Mucosa of gallbladder (tissue), 1 donor: ENCODE data around the gene NELFB. TPM values are rescaled to one million over a fixed set of nuclear protein-coding genes. Genes with fewer than 3 reads are reported as not detected.

Experiments
- DNase-seq: peaks from one replicate; pipeline ENCODE4 v3.0.0-alpha.2; 2020; ENCODE audit warnings: low spot score
- total RNA-seq: library from RNA; stranded (reverse); gene quantifications from one replicate; pipeline ENCODE4 v1.2.1, GENCODE V29; 2021
- donor health status: DM: no; HTN: no; CAD: no.

The NELFB gene
- total RNA-seq = 61.2 TPM

- DNase-seq = peak; percentile 93
Observed at GRCh38 chr9:137254624-137255447, at the start of gene NELFB. Gene NELFB (plus strand): TSS chr9:137255327.

- DNase-seq = no peak
Observed at GRCh38 chr9:137206602-137207001, 48.5 kb upstream of the NELFB start.

- no peak for DNase-seq
Observed at GRCh38 chr9:137211532-137211931, 43.6 kb upstream of the NELFB start.

- DNase-seq = no peak
Observed at GRCh38 chr9:137212520-137212919, 42.6 kb upstream of the NELFB start.

- DNase-seq = no peak
Observed at GRCh38 chr9:137213160-137214060, 41.7 kb upstream of the NELFB start.

GRCh38 chr9:137214620-137215019 lies 40.5 kb upstream of the NELFB start:
- DNase-seq = no peak

- DNase-seq = no peak
Observed at GRCh38 chr9:137215196-137215986, 39.7 kb upstream of the NELFB start.

- DNase-seq = no peak
Observed at GRCh38 chr9:137216188-137216965, 38.8 kb upstream of the NELFB start.

GRCh38 chr9:137217276-137218211 lies 37.6 kb upstream of the NELFB start:
- peak; percentile 82 for DNase-seq

GRCh38 chr9:137218212-137218753 lies 36.8 kb upstream of the NELFB start:
- DNase-seq = no peak

- DNase-seq = peak; percentile 52
Observed at GRCh38 chr9:137218754-137219271, 36.3 kb upstream of the NELFB start.

GRCh38 chr9:137219757-137220316 lies 35.3 kb upstream of the NELFB start:
- no peak for DNase-seq

- no peak for DNase-seq
Observed at GRCh38 chr9:137220317-137221094, 34.6 kb upstream of the NELFB start.

GRCh38 chr9:137221095-137221505 lies 34.0 kb upstream of the NELFB start:
- no peak for DNase-seq

- DNase-seq = no peak
Observed at GRCh38 chr9:137221506-137222111, 33.5 kb upstream of the NELFB start.

- no peak for DNase-seq
Observed at GRCh38 chr9:137222190-137223077, 32.7 kb upstream of the NELFB start, which contains the start of gene RNF208. Gene RNF208 (minus strand): TSS chr9:137222240. CDS start chr9:137221212, 1,028 bp downstream.
